CD8-positive, alpha-beta memory T cell (primary cell): ENCODE measurements around the gene CCL22. TPM values are rescaled to one million over a fixed set of nuclear protein-coding genes. Genes with fewer than 3 reads are reported as not detected.
"Not testable (repeated sequence)": the region's sequence is repeated elsewhere in the genome, so short reads cannot be mapped to it uniquely, and the experiment has no call there.

Experiments used
- CTCF ChIA-PET: fragments of 350-600 bp; sonication (Branson Sonifier 250); formaldehyde crosslinking; loops from one replicate; lab custom pipeline; 2021; ENCODE audit warnings: antibody characterized with exemption; lab: Charles Lee
- POLR2A ChIA-PET: fragments of 350-600 bp; sonication (Branson Sonifier 250); formaldehyde crosslinking; loops from one replicate; lab custom pipeline; 2021; ENCODE audit warnings: antibody characterized with exemption; lab: Charles Lee
- DNase-seq, 5 donors: peaks; one replicate each; pipeline versions ENCODE4 v3.0.0 to v3.0.0-alpha.2; 2020 to 2022; ENCODE audit warnings: mixed read lengths in 1 of 5
- H3K27ac ChIP-seq: one replicate; pipeline ENCODE4 v1.7.0; 2013; ENCODE audit warnings: low read depth, mild to moderate bottlenecking, low read length, moderate library complexity
- H3K27me3 ChIP-seq: 2 replicates; pipeline ENCODE4 v1.7.0; 2013; ENCODE audit warnings: low read length, mild to moderate bottlenecking; ENCODE audit not compliant: insufficient read depth, poor library complexity, severe bottlenecking
- H3K36me3 ChIP-seq: 2 replicates; pipeline ENCODE4 v1.7.0; 2013; ENCODE audit warnings: mild to moderate bottlenecking, low read length, moderate library complexity; ENCODE audit not compliant: insufficient read depth
- H3K4me1 ChIP-seq: 2 replicates; pipeline ENCODE4 v1.7.0; 2013; ENCODE audit warnings: mild to moderate bottlenecking, low read length, moderate library complexity; ENCODE audit not compliant: insufficient read depth
- H3K4me3 ChIP-seq: 2 replicates; pipeline ENCODE4 v1.7.0; 2013; ENCODE audit warnings: mild to moderate bottlenecking, low read length
- H3K9me3 ChIP-seq: 2 replicates; pipeline ENCODE4 v1.7.0; 2013; ENCODE audit warnings: mild to moderate bottlenecking, low read length
- H3K27ac Mint-ChIP-seq, 8 donors: one replicate each; pipeline ENCODE4 v1.8.0; 2020 to 2021; ENCODE audit warnings: mixed read lengths in 8 of 8, mild to moderate bottlenecking in 6 of 8, inconsistent platforms in 3 of 8, moderate library complexity in 3 of 8
- H3K27me3 Mint-ChIP-seq, 2 donors: one replicate each; pipeline ENCODE4 v1.8.0; 2020 to 2021; ENCODE audit warnings: mixed read lengths in 2 of 2, mild to moderate bottlenecking in 1 of 2, moderate library complexity in 1 of 2
- H3K36me3 Mint-ChIP-seq, 3 donors: one replicate each; pipeline ENCODE4 v1.8.0; 2020 to 2021; ENCODE audit warnings: mixed read lengths in 3 of 3, inconsistent platforms in 1 of 3, mild to moderate bottlenecking in 1 of 3
- H3K4me1 Mint-ChIP-seq, 3 donors: one replicate each; pipeline ENCODE4 v1.8.0; 2020 to 2021; ENCODE audit warnings: mixed read lengths in 3 of 3, inconsistent platforms in 1 of 3, mild to moderate bottlenecking in 1 of 3
- H3K4me3 Mint-ChIP-seq, 7 donors: one replicate each; pipeline ENCODE4 v1.8.0; 2020 to 2021; ENCODE audit warnings: mixed read lengths in 7 of 7, mild to moderate bottlenecking in 6 of 7, moderate library complexity in 4 of 7, inconsistent platforms in 2 of 7
- H3K9me3 Mint-ChIP-seq, 5 donors: one replicate each; pipeline ENCODE4 v1.8.0; 2020 to 2022; ENCODE audit warnings: mixed read lengths in 5 of 5, mild to moderate bottlenecking in 3 of 5, moderate library complexity in 2 of 5, inconsistent platforms in 1 of 5
- polyA plus RNA-seq: library from polyadenylated mRNA; unstranded; fragments of 300-500 nt; fragmentation: Illumina TruSeq; gene quantifications from one replicate; pipeline ENCODE4 v1.2.3, GENCODE V29; 2021
- total RNA-seq, 2 experiments: library from RNA; stranded (reverse); gene quantifications; one replicate each; pipeline ENCODE4 v1.2.3, GENCODE V29; 2021

CCL22 gene
- total and polyA plus RNA-seq, 3 experiments from 2014 or later, result 49.5 to 52.6 TPM; not detected in 1

DNA sequence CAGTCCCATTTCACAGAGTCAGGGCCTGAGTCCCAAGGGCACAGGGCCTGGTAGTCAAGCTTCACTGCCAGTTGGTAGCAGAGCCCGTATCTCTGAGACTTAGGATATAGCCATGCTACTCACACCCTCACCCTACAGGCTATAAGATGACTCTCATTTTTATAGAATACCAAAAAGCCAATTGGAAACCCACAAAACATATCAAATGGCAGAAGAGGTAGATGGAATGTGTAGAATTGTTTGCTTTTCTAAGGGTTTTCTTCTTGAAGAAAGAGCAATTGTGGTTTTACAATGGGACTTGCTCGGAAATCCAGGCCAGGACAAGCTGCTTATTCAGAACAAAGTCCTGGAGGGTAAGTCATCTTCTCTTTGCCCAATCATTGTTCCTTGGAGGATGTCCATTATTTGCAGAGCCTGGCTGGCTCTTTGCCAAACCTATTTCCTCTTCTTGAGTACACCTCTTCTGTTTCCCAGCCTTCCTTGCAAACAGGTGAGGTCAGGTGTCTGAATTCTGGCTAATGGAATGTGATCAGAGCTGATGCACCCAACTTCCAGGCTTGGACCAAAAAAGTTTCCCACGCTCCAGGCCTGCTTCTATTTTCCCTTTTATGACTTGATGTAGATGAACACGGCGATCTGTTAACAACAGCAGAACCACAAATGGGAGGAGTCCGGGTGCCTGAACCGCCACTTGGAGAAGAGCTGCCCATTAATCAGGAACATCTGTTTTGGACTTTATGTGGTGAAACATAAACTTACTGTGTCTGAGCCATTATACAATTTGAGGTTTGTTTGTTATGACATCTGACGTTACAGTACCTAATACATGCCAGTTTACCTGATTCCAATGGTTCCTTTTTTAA, 16.9 kb upstream of the CCL22 start:
- peaks cover 4% of the 10 kb centered on the region for H3K4me1 ChIP-seq
- H3K27me3 ChIP-seq, result peaks cover 10% of the 10 kb centered on the region
- H3K27me3 Mint-ChIP-seq, result peaks cover 40 to 70% of the 10 kb centered on the region in 2 donors
- POLR2A ChIA-PET, result no interaction called here
- no peak overlapping the region for H3K4me3 ChIP-seq
- no peak overlapping the region for H3K27ac ChIP-seq
- peaks cover 0 to 4% (median 3%) of the 10 kb centered on the region in 3 donors for H3K4me1 Mint-ChIP-seq
- H3K9me3 ChIP-seq, result no peaks in the 10 kb centered on the region
- H3K9me3 Mint-ChIP-seq, result peaks cover 0 to 5% (median 0%) of the 10 kb centered on the region in 5 donors
- CTCF ChIA-PET, result no interaction called here
- no peak for DNase-seq
- H3K27ac Mint-ChIP-seq, result no peak overlapping the region
- H3K36me3 Mint-ChIP-seq, result peaks cover 0 to 3% (median 2%) of the 10 kb centered on the region in 3 donors
- H3K36me3 ChIP-seq, result no peaks in the 10 kb centered on the region
- H3K4me3 Mint-ChIP-seq, result no peak overlapping the region

DNA sequence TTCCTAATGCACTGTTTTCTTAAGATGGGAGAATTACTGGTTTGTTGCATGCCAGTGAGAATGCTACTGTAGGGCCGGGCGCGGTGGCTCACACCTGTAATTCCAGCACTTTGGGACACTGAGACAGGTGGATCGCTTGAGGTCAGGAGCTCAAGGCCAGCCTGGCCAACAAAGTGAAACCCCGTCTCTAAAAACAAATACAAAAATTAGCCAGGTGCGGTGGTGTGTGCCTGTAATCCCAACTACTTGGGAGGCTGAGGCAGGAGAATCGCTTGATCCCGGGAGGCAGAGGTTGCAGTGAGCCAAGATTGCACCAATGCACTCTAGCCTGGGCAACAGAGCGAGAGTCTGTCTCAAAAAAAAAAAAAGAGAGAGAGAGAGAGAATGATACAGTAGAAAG, 16.0 kb upstream of the CCL22 start:
- H3K27me3 Mint-ChIP-seq, result peaks cover 40 to 79% of the 10 kb centered on the region in 2 donors
- H3K36me3 ChIP-seq, H3K27ac Mint-ChIP-seq, CTCF ChIA-PET, H3K9me3 ChIP-seq, H3K27ac ChIP-seq, H3K4me3 Mint-ChIP-seq, DNase-seq, POLR2A ChIA-PET, H3K36me3 Mint-ChIP-seq, H3K4me3 ChIP-seq, H3K9me3 Mint-ChIP-seq, H3K4me1 Mint-ChIP-seq, H3K27me3 ChIP-seq, H3K4me1 ChIP-seq: not testable (repeated sequence)

DNA sequence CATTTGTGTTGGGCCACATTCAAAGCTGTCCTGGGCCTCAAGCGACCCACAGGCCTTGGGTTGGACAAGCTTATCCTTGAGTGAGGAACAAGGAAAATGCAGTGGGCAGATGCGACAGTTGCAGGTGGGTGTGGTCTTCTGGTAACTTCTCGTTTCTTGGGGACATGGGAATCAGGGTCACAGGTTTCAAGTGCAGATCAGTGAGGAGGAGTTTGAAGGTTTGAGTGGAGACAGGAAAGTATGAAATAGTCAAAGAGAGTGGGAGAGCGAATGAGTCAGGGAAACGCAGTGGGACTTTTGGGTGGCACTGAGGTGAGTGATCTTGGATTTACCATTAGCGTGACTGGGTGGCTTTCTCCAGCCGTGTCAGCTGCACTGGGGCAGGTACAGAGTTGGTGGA, 15.4 kb upstream of the CCL22 start:
- peaks cover 37 to 83% of the 10 kb centered on the region in 2 donors for H3K27me3 Mint-ChIP-seq

DNA sequence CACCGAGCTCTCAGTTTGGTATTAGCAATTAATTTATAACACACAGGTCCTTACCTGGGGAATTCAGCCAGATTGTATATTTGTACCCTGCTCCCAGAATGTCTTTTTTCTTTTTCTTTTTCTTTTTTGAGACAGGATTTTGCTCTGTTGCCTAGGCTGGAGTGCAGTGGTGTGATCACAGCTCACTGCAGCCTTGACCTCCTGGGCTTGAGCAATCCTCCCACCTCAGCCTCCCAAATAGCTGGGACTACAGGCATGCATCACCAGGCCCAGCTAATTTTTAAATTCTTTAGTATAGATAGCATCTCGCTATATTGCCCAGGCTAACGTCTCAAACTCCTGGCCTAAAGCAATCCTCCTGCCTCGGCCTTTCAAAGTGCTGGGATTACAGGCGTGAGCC, 14.5 kb upstream of the CCL22 start:
- H3K36me3 ChIP-seq, H3K9me3 Mint-ChIP-seq, POLR2A ChIA-PET, H3K4me3 Mint-ChIP-seq, CTCF ChIA-PET, H3K4me1 ChIP-seq, H3K4me3 ChIP-seq, H3K27ac ChIP-seq, H3K9me3 ChIP-seq, H3K4me1 Mint-ChIP-seq, DNase-seq, H3K27me3 ChIP-seq, H3K27ac Mint-ChIP-seq, H3K36me3 Mint-ChIP-seq: not testable (repeated sequence)
- peaks cover 40 to 83% of the 10 kb centered on the region in 2 donors for H3K27me3 Mint-ChIP-seq

More for the DNA sequence above, 15.4 kb upstream of the CCL22 start:
- peak overlapping the region in 1 of 8 donors; percentile 55 for H3K27ac Mint-ChIP-seq
- CTCF ChIA-PET, result no interaction called here
- Histone ChIP-seq H3K27ac (no peak overlapping the region), H3K4me1 (peaks cover 4% of the 10 kb centered on the region), H3K9me3 (no peaks in the 10 kb centered on the region), H3K27me3 (peaks cover 10% of the 10 kb centered on the region), H3K4me3 (no peak overlapping the region), H3K36me3 (no peaks in the 10 kb centered on the region)
- peaks cover 0 to 3% (median 2%) of the 10 kb centered on the region in 3 donors for H3K36me3 Mint-ChIP-seq
- H3K4me3 Mint-ChIP-seq, result no peak overlapping the region
- peaks cover 0 to 4% (median 3%) of the 10 kb centered on the region in 3 donors for H3K4me1 Mint-ChIP-seq
- POLR2A ChIA-PET, result no interaction called here
- peaks cover 0 to 5% (median 3%) of the 10 kb centered on the region in 5 donors for H3K9me3 Mint-ChIP-seq
- DNase-seq, result no peak

DNA sequence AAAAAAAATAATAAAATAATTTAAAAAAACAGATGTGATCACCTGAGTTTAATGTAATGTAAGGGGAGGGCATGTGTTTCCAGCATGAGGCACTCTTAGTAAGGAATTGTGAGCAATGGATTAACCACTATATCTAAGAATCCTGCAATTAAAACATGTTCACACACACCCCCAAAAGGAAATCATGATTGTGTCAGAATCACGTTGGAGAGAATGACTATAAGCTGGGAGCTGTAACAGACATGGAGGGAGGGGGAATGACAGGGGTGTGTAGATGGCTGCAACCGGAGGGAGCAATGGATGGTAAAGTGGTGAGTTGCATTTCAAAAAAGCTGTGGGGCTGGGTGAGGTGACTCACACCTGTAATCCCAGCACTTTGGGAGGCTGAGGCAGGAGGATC, 13.6 kb upstream of the CCL22 start:
- H3K4me1 Mint-ChIP-seq, result peaks cover 8 to 18% (median 10%) of the 10 kb centered on the region in 3 donors
- Histone ChIP-seq H3K36me3 (no peaks in the 10 kb centered on the region), H3K27me3 (peaks cover 14% of the 10 kb centered on the region), H3K4me1 (peaks cover 11% of the 10 kb centered on the region), H3K27ac (no peak overlapping the region), H3K4me3 (no peak overlapping the region), H3K9me3 (no peaks in the 10 kb centered on the region)
- no peak for DNase-seq
- H3K9me3 Mint-ChIP-seq, result peaks cover 0 to 4% (median 2%) of the 10 kb centered on the region in 5 donors
- no peak overlapping the region for H3K27ac Mint-ChIP-seq
- H3K27me3 Mint-ChIP-seq, result peaks cover 41 to 77% of the 10 kb centered on the region in 2 donors
- H3K4me3 Mint-ChIP-seq, result no peak overlapping the region
- ChIA-PET POLR2A (no interaction called here), CTCF (no interaction called here)
- H3K36me3 Mint-ChIP-seq, result peaks cover 0 to 3% (median 2%) of the 10 kb centered on the region in 3 donors

DNA sequence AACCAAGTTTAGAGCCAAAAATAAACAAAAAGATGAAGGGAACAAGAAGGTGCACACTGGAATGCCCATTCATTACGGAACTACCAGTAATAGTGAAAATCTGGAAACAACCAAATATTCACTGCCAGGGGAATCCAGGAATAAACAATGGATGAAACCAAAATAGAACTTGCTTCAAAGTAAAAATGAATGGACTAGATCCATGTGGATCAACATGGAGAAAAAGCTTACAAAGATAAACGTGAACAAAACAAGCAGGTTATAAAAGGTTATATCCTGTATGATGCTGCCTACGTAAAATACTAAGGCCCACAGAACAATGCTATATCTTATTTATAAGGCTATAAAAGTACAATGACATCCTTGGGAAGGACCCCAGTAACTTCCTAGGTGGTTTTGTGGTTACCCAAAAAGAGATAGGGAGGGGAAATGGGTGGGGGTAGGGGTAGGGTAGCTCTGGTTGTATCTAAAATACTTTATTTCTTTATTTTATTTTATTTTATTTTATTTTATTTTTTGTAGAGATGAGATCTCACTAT, 12.8 kb upstream of the CCL22 start:
- Mint-ChIP-seq H3K4me1 (peaks cover 8 to 19% (median 10%) of the 10 kb centered on the region in 3 donors), H3K36me3 (peaks cover 0 to 3% (median 2%) of the 10 kb centered on the region in 3 donors), H3K9me3 (peaks cover 0 to 4% (median 2%) of the 10 kb centered on the region in 5 donors), H3K27ac (no peak overlapping the region), H3K27me3 (peaks cover 37 to 75% of the 10 kb centered on the region in 2 donors), H3K4me3 (no peak overlapping the region)
- ChIA-PET CTCF (interaction anchor here (0.5 kb wide), 1 partner anchor 24 kb away, joined by 3 read pairs; no protein-coding TSS in a partner anchor), POLR2A (no interaction called here)
- H3K4me1 ChIP-seq, result peaks cover 11% of the 10 kb centered on the region
- H3K27me3 ChIP-seq, result peaks cover 14% of the 10 kb centered on the region
- H3K9me3 ChIP-seq, result no peaks in the 10 kb centered on the region
- H3K36me3 ChIP-seq, result no peaks in the 10 kb centered on the region
- H3K4me3 ChIP-seq, result no peak overlapping the region
- no peak for DNase-seq
- no peak overlapping the region for H3K27ac ChIP-seq

DNA sequence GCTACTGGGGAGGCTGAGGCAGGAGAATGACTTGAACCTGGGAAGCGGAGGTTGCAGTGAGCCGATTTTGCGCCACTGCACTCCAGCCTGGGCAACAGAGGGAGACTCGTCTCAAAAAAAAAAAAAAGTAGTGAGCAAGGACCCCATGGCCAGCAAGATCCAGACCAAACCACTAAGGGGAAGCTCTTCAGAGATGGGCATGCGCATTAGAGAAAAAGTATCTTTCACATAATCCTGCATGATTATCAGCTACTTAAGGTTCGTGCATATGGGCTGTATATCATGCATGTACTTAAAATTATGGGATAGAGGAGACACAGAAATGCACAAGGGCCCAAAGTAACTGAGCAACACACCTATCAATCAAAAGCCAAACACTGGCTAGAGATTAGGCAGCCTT, 10.7 kb upstream of the CCL22 start:
- Mint-ChIP-seq H3K4me3 (no peak overlapping the region), H3K27me3 (peaks cover 36 to 64% of the 10 kb centered on the region in 2 donors), H3K27ac (peak overlapping the region in 1 of 8 donors; percentile 10), H3K36me3 (peaks cover 0 to 2% (median 0%) of the 10 kb centered on the region in 3 donors), H3K9me3 (peaks cover 0 to 8% (median 0%) of the 10 kb centered on the region in 5 donors), H3K4me1 (peaks cover 8 to 19% (median 10%) of the 10 kb centered on the region in 3 donors)
- Histone ChIP-seq H3K27ac (no peak overlapping the region), H3K4me1 (peaks cover 11% of the 10 kb centered on the region), H3K9me3 (no peaks in the 10 kb centered on the region), H3K4me3 (no peak overlapping the region), H3K27me3 (peaks cover 13% of the 10 kb centered on the region), H3K36me3 (no peaks in the 10 kb centered on the region)
- DNase-seq, result no peak
- POLR2A ChIA-PET, result no interaction called here
- CTCF ChIA-PET, result no interaction called here

DNA sequence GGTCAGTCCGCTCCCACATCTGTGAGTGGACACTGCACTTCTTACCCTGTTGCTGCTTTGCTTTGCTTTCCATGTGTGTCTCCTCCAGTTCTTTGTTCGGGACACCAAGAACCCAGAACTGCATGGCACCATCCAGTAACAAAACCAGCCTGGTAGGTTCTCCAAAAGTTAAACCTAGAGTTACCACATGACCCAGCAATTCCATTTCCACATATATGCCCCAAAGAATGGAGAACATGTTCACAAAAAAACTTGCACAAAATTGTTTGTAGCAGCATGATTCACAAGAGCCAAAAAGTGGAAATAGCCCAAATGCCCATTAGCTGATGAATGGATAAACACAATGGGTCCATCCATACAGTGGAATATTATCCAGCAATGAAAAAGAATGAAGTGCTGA, 10.3 kb upstream of the CCL22 start:
- Histone ChIP-seq H3K27me3 (peaks cover 13% of the 10 kb centered on the region), H3K4me1 (peaks cover 11% of the 10 kb centered on the region), H3K36me3 (no peaks in the 10 kb centered on the region), H3K4me3 (no peak overlapping the region), H3K9me3 (no peaks in the 10 kb centered on the region), H3K27ac (no peak overlapping the region)
- Mint-ChIP-seq H3K9me3 (peaks cover 0 to 8% (median 0%) of the 10 kb centered on the region in 5 donors), H3K27ac (no peak overlapping the region), H3K4me1 (peaks cover 8 to 19% (median 10%) of the 10 kb centered on the region in 3 donors), H3K4me3 (no peak overlapping the region), H3K36me3 (peaks cover 0 to 2% (median 0%) of the 10 kb centered on the region in 3 donors), H3K27me3 (peaks cover 35 to 60% of the 10 kb centered on the region in 2 donors)
- CTCF ChIA-PET, result no interaction called here
- no peak for DNase-seq
- POLR2A ChIA-PET, result no interaction called here
